B cell (primary cell): Measurements from ENCODE around the gene ATP6V0A1. TPM values are rescaled to one million over a fixed set of nuclear protein-coding genes. Genes with fewer than 3 reads are reported as not detected.

ENCODE experiments used
- ATAC-seq: fragments of 200-7000 bp; cut with Tn5 transposase; one replicate; pipeline ENCODE4 v1.10.0; 2021; ENCODE audit warnings: low read depth, mild to moderate bottlenecking, moderate number of reproducible peaks, moderate library complexity
- CTCF ChIA-PET: fragments of 350-600 bp; sonication (Branson Sonifier 250); formaldehyde crosslinking; loops from one replicate; lab custom pipeline; 2021; ENCODE audit warnings: antibody characterized with exemption, inconsistent platforms; lab: Charles Lee
- POLR2A ChIA-PET: fragments of 350-600 bp; sonication (Branson Sonifier 250); formaldehyde crosslinking; loops from one replicate; lab custom pipeline; 2021; ENCODE audit warnings: antibody characterized with exemption; lab: Charles Lee
- DNase-seq: peaks from one replicate; pipeline ENCODE4 v3.0.0; 2013
- H2AFZ ChIP-seq: 2 replicates; pipeline ENCODE4 v1.6.1; 2012; ENCODE audit warnings: mild to moderate bottlenecking, low read depth, low read length; ENCODE audit not compliant: insufficient read depth, poor library complexity, severe bottlenecking
- H3K27ac ChIP-seq, 2 donors: 1 replicate in 1 of 2; 2 replicates in 1 of 2; pipeline ENCODE4 v1.5.1; 2012 to 2013; ENCODE audit warnings: low read length in 2 of 2, mild to moderate bottlenecking in 2 of 2, moderate library complexity in 1 of 2
- H3K27me3 ChIP-seq, 4 experiments: fragments of 200-600 bp in 1 of 4; sonication (generic) in 1 of 4; replicated peaks in 1 of 4; 1 replicate in 2 of 4; 2 replicates in 2 of 4; pipeline versions ENCODE4 v1.6.1 to v1.7.0; 2013 to 2016; ENCODE audit warnings: low read length in 3 of 4, mild to moderate bottlenecking in 2 of 4, mixed read lengths in 1 of 4, moderate library complexity in 1 of 4; ENCODE audit not compliant: insufficient read depth in 4 of 4, control insufficient read depth in 3 of 4; ENCODE audit errors: control extremely low read depth in 1 of 4
- H3K36me3 ChIP-seq, 2 experiments: replicated peaks in 1 of 2; 1 replicate in 1 of 2; 2 replicates in 1 of 2; pipeline versions ENCODE4 v1.6.1 to v1.7.1; 2013; ENCODE audit warnings: low read length in 1 of 2; ENCODE audit not compliant: insufficient read depth in 2 of 2, control insufficient read depth in 1 of 2; ENCODE audit errors: control extremely low read depth in 1 of 2, extremely low read depth in 1 of 2
- H3K4me1 ChIP-seq, 2 donors: fragments of 200-600 bp in 1 of 2; sonication (generic) in 1 of 2; 1 replicate in 1 of 2; 2 replicates in 1 of 2; pipeline versions ENCODE4 v1.5.1 to v1.6.1; 2013 to 2017; ENCODE audit warnings: low read length in 2 of 2; ENCODE audit not compliant: control insufficient read depth in 2 of 2, insufficient read depth in 2 of 2
- H3K4me2 ChIP-seq: replicated peaks from 2 replicates; pipeline ENCODE3; 2012; ENCODE audit warnings: mild to moderate bottlenecking, low read depth, low read length; ENCODE audit not compliant: poor library complexity, severe bottlenecking
- H3K4me3 ChIP-seq, 5 experiments: fragments of 200-600 bp in 1 of 5; sonication (generic) in 1 of 5; 1 replicate in 3 of 5; 2 replicates in 2 of 5; pipeline versions ENCODE4 v1.5.1 to v1.7.0; 2011 to 2016; ENCODE audit warnings: low read length in 4 of 5, mild to moderate bottlenecking in 4 of 5, low read depth in 2 of 5, control low read depth in 1 of 5, moderate library complexity in 1 of 5; ENCODE audit not compliant: insufficient read depth in 1 of 5; ENCODE audit errors: control extremely low read depth in 1 of 5, extremely low read depth in 1 of 5
- H3K79me2 ChIP-seq: fragments of 200-600 bp; sonication (generic); one replicate; pipeline ENCODE4 v1.6.0; 2016; ENCODE audit warnings: low read length; ENCODE audit not compliant: control insufficient read depth, insufficient read depth
- H3K9ac ChIP-seq: fragments of 200-600 bp; sonication (generic); 2 replicates; pipeline ENCODE4 v1.6.1; 2017; ENCODE audit warnings: mild to moderate bottlenecking, low read length, moderate library complexity
- H3K9me3 ChIP-seq, 3 donors: one replicate each; pipeline versions ENCODE4 v1.6.1 to v1.7.1; 2013; ENCODE audit warnings: low read length in 2 of 3; ENCODE audit not compliant: control insufficient read depth in 2 of 3, insufficient read depth in 1 of 3; ENCODE audit errors: control extremely low read depth in 1 of 3
- H4K20me1 ChIP-seq: 2 replicates; pipeline ENCODE4 v1.6.0; 2012; ENCODE audit warnings: mild to moderate bottlenecking, low read length; ENCODE audit not compliant: insufficient read depth, control insufficient read depth, poor library complexity, severe bottlenecking
- H3K27ac Mint-ChIP-seq: one replicate; pipeline ENCODE4 v1.8.0; 2021; ENCODE audit warnings: mixed read lengths
- H3K27me3 Mint-ChIP-seq: one replicate; pipeline ENCODE4 v1.8.0; 2021; ENCODE audit warnings: mixed read lengths
- H3K4me1 Mint-ChIP-seq: one replicate; pipeline ENCODE4 v1.8.0; 2021; ENCODE audit warnings: mixed read lengths
- H3K4me3 Mint-ChIP-seq: one replicate; pipeline ENCODE4 v1.8.0; 2021; ENCODE audit warnings: mixed read lengths
- H3K9me3 Mint-ChIP-seq: one replicate; pipeline ENCODE4 v1.8.0; 2022; ENCODE audit warnings: mixed read lengths; ENCODE audit not compliant: insufficient read depth
- EZH2 ChIP-seq: IDR thresholded peaks from 2 replicates; pipeline ENCODE4 v1.6.1; 2012; ENCODE audit warnings: borderline replicate concordance, low read depth, mild to moderate bottlenecking, moderate library complexity, low read length; ENCODE audit not compliant: insufficient read depth, poor library complexity, severe bottlenecking
- WGBS: methylation state at CpG from one replicate; pipeline ENCODE4 v1.1.5; 2013; ENCODE audit warnings: missing lambda C conversion rate; ENCODE audit not compliant: insufficient coverage; 5-methylcytosine and 5-hydroxymethylcytosine counted together
- intact Hi-C: fragments of 100-400 bp; cut with micrococcal nuclease; formaldehyde crosslinking; loops from one replicate; pipeline ENCODE4 v1.10.0; 2022
- polyA plus RNA-seq: library from polyadenylated mRNA; depleted of rRNA; stranded (reverse); fragments of >200 nt; gene quantifications from 2 replicates; pipeline ENCODE4 v1.2.3, GENCODE V29; 2012
- small RNA-seq: library from RNA; depleted of rRNA; stranded (forward); fragments of <200 nt; gene quantifications from one replicate; pipeline ENCODE3, GENCODE V24; 2012; ENCODE audit warnings: low replicate concordance, low read depth; ENCODE audit not compliant: insufficient read length
- total RNA-seq, 2 donors: library from RNA; stranded (reverse); fragments of 120-200 nt in 1 of 2; gene quantifications; 1 replicate in 1 of 2; 2 replicates in 1 of 2; pipeline versions ENCODE4 v1.2.3 to v1.2.4, GENCODE V29; 2013 to 2022
- TF ChIP-seq, protein P1 (sequence below): fragments of 200-600 bp; IDR thresholded peaks from one replicate; pipeline ENCODE4 v1.8.0; 2022; ENCODE audit warnings: antibody characterized with exemption, mild to moderate bottlenecking

Gene ATP6V0A1
- total and polyA plus RNA-seq, 2 donors (not counting 1 experiment from before 2014, with no cell fraction given): 59.1 to 90.9 TPM

- no peak overlapping the region for H3K4me3 Mint-ChIP-seq
- H4K20me1 ChIP-seq: peaks cover 13% of the 10 kb centered on the region
Measured at GRCh38 chr17:42571435-42572225, 113.0 kb downstream of the ATP6V0A1 start.

More at GRCh38 chr17:42571435-42572225, 113.0 kb downstream of the ATP6V0A1 start:
- Histone ChIP-seq H3K27ac (no peak overlapping the region), H3K36me3 (peaks cover 7 to 52% of the 10 kb centered on the region in 2 experiments), H3K4me1 (peaks cover 6 to 23% of the 10 kb centered on the region in 2 donors), H3K4me3 (no peak overlapping the region), H3K4me2 (no peak overlapping the region), H3K27me3 (no peaks in the 10 kb centered on the region), H3K79me2 (peaks cover 23% of the 10 kb centered on the region), H3K9ac (no peak overlapping the region), H3K9me3 (no peaks in the 10 kb centered on the region), H2AFZ (no peak overlapping the region)
- Mint-ChIP-seq H3K27ac (no peak overlapping the region), H3K4me1 (peaks cover 29% of the 10 kb centered on the region), H3K9me3 (no peaks in the 10 kb centered on the region), H3K27me3 (no peaks in the 10 kb centered on the region)
- ChIA-PET CTCF (interaction anchor here (0.7 kb wide), 1 partner anchor 137 kb away, joined by 4 read pairs; no protein-coding TSS in a partner anchor), POLR2A (no interaction called here)
- no peak for TF ChIP-seq EZH2
- TF ChIP-seq, protein P1, sequence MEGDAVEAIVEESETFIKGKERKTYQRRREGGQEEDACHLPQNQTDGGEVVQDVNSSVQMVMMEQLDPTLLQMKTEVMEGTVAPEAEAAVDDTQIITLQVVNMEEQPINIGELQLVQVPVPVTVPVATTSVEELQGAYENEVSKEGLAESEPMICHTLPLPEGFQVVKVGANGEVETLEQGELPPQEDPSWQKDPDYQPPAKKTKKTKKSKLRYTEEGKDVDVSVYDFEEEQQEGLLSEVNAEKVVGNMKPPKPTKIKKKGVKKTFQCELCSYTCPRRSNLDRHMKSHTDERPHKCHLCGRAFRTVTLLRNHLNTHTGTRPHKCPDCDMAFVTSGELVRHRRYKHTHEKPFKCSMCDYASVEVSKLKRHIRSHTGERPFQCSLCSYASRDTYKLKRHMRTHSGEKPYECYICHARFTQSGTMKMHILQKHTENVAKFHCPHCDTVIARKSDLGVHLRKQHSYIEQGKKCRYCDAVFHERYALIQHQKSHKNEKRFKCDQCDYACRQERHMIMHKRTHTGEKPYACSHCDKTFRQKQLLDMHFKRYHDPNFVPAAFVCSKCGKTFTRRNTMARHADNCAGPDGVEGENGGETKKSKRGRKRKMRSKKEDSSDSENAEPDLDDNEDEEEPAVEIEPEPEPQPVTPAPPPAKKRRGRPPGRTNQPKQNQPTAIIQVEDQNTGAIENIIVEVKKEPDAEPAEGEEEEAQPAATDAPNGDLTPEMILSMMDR: no peak
- ATAC-seq (no peak), DNase-seq (no peak)
- 97% methylated on average over 7 of the region's 12 CpGs for WGBS
- intact Hi-C loops: loop anchor here (10.0 kb wide), 1 partner anchor 423 kb away; the partner anchor contains the start of gene RPL27

Small RNA genes within 50 kb of the gene (small RNA-seq; reads per million reads assigned to genes)
- gene MIR548AT (not detected), gene RNU7-97P (not detected)

Other genes with a start within 250 kb of the ATP6V0A1 start
- 95.7 and 103 TPM in 2 replicates for gene STAT5B, start 182.5 kb upstream of the ATP6V0A1 start, total RNA-seq
- gene STAT5B, start 182.5 kb upstream of the ATP6V0A1 start, polyA plus RNA-seq: 70.0 and 89.3 TPM in 2 replicates
- 104 and 110 TPM in 2 replicates for gene STAT5A, start 170.4 kb upstream of the ATP6V0A1 start, total RNA-seq
- gene STAT5A, start 170.4 kb upstream of the ATP6V0A1 start, polyA plus RNA-seq: 48.8 and 63.0 TPM in 2 replicates
- gene STAT3, start 70.4 kb upstream of the ATP6V0A1 start, total RNA-seq: 140 and 151 TPM in 2 replicates
- gene STAT3, start 70.4 kb upstream of the ATP6V0A1 start, polyA plus RNA-seq: 50.1 and 53.4 TPM in 2 replicates
- gene CAVIN1, start 35.6 kb upstream of the ATP6V0A1 start, total RNA-seq: not detected in 2 replicates
- gene CAVIN1, start 35.6 kb upstream of the ATP6V0A1 start, polyA plus RNA-seq: not detected in 2 replicates
- 44.8 and 47.1 TPM in 2 replicates for gene NAGLU, start 77.4 kb downstream of the ATP6V0A1 start, total RNA-seq
- gene NAGLU, start 77.4 kb downstream of the ATP6V0A1 start, polyA plus RNA-seq: 43.4 and 52.4 TPM in 2 replicates
- gene HSD17B1, start 94.0 kb downstream of the ATP6V0A1 start, total RNA-seq: 2.0 and 3.3 TPM in 2 replicates
- gene HSD17B1, start 94.0 kb downstream of the ATP6V0A1 start, polyA plus RNA-seq: 1.3 and 1.5 TPM in 2 replicates
- gene COASY, start 103.3 kb downstream of the ATP6V0A1 start, total RNA-seq: 76.6 and 82.4 TPM in 2 replicates
- 55.9 and 82.3 TPM in 2 replicates for gene COASY, start 103.3 kb downstream of the ATP6V0A1 start, polyA plus RNA-seq
- 66.6 and 71.5 TPM in 2 replicates for gene MLX, start 108.2 kb downstream of the ATP6V0A1 start, total RNA-seq
- gene MLX, start 108.2 kb downstream of the ATP6V0A1 start, polyA plus RNA-seq: 57.3 and 62.4 TPM in 2 replicates
- gene PSMC3IP, start 118.9 kb downstream of the ATP6V0A1 start, total RNA-seq: 7.9 and 10.4 TPM in 2 replicates
- 2.8 and 3.2 TPM in 2 replicates for gene PSMC3IP, start 118.9 kb downstream of the ATP6V0A1 start, polyA plus RNA-seq
- 103 and 108 TPM in 2 replicates for gene RETREG3, start 150.5 kb downstream of the ATP6V0A1 start, total RNA-seq
- 43.1 and 44.1 TPM in 2 replicates for gene RETREG3, start 150.5 kb downstream of the ATP6V0A1 start, polyA plus RNA-seq
- 15.7 and 17.2 TPM in 2 replicates for gene TUBG1, start 150.8 kb downstream of the ATP6V0A1 start, total RNA-seq
- 12.3 and 19.5 TPM in 2 replicates for gene TUBG1, start 150.8 kb downstream of the ATP6V0A1 start, polyA plus RNA-seq
- 18.3 and 19.0 TPM in 2 replicates for gene TUBG2, start 200.4 kb downstream of the ATP6V0A1 start, total RNA-seq
- 11.9 and 16.7 TPM in 2 replicates for gene TUBG2, start 200.4 kb downstream of the ATP6V0A1 start, polyA plus RNA-seq
- gene PLEKHH3, start 218.1 kb downstream of the ATP6V0A1 start, total RNA-seq: 0.44 and 0.97 TPM in 2 replicates
- gene PLEKHH3, start 218.1 kb downstream of the ATP6V0A1 start, polyA plus RNA-seq: 0.67 and 1.4 TPM in 2 replicates
- gene CCR10, start 223.0 kb downstream of the ATP6V0A1 start, total RNA-seq: 0.49 and 0.80 TPM in 2 replicates
- 1.8 and 2.7 TPM in 2 replicates for gene CCR10, start 223.0 kb downstream of the ATP6V0A1 start, polyA plus RNA-seq
- gene CNTNAP1, start 223.7 kb downstream of the ATP6V0A1 start, total RNA-seq: 4.7 and 6.7 TPM in 2 replicates
- 3.5 and 4.9 TPM in 2 replicates for gene CNTNAP1, start 223.7 kb downstream of the ATP6V0A1 start, polyA plus RNA-seq